Caki2 (cell line): ENCODE results near the gene PPM1J. TPM values are rescaled to one million over a fixed set of nuclear protein-coding genes. Genes with fewer than 3 reads are reported as not detected.
"Not testable (repeated sequence)": the region's sequence is repeated elsewhere in the genome, so short reads cannot be mapped to it uniquely, and the experiment has no call there.

Experiments used
- DNase-seq: peaks from one replicate; pipeline ENCODE4 v3.0.0-alpha.2; 2015; ENCODE audit warnings: low read depth
- in situ Hi-C: cut with HindIII; loops from 2 replicates; pipeline ENCODE4 v1.10.0; 2016; ENCODE audit warnings: low sequenced_read_pairs, low pct_unique_long_range_greater_than_20kb, mixed read lengths
- total RNA-seq: library from RNA; depleted of rRNA; stranded (reverse); fragments of >200 nt; shearing (Covaris generic); gene quantifications from 2 replicates; pipeline ENCODE4 v1.2.3, GENCODE V29; 2014; ENCODE audit warnings: low replicate concordance; rRNA removed

Gene PPM1J
- 0.57 and 1.1 TPM in 2 replicates for total RNA-seq

- peak; percentile 92 for DNase-seq
Measured at GRCh38 chr1:112715264-112716053, at the start of gene PPM1J. Gene PPM1J (minus strand): TSS chr1:112715332. CDS start chr1:112715301, 31 bp downstream.

GRCh38 chr1:112762541-112763500, 47.7 kb upstream of the PPM1J start:
- in situ Hi-C loops: no loop called here
- no peak for DNase-seq

More at GRCh38 chr1:112715264-112716053, at the start of gene PPM1J:
- in situ Hi-C loops: no loop called here

GRCh38 chr1:112761714-112762480, 46.8 kb upstream of the PPM1J start:
- no peak for DNase-seq
- in situ Hi-C loops: no loop called here

GRCh38 chr1:112759228-112759627, 44.1 kb upstream of the PPM1J start:
- in situ Hi-C loops: no loop called here
- no peak for DNase-seq

- in situ Hi-C loops: no loop called here
- no peak for DNase-seq
Measured at GRCh38 chr1:112754116-112754628, 39.0 kb upstream of the PPM1J start.

GRCh38 chr1:112748396-112748795, 33.3 kb upstream of the PPM1J start:
- in situ Hi-C loops: no loop called here
- DNase-seq: no peak

GRCh38 chr1:112744009-112744578, 29.0 kb upstream of the PPM1J start:
- in situ Hi-C loops: no loop called here
- no peak for DNase-seq

GRCh38 chr1:112743174-112744008, 28.3 kb upstream of the PPM1J start:
- in situ Hi-C loops: no loop called here

GRCh38 chr1:112737573-112737972, 22.4 kb upstream of the PPM1J start:
- no peak for DNase-seq
- in situ Hi-C loops: no loop called here

More at GRCh38 chr1:112743174-112744008, 28.3 kb upstream of the PPM1J start:
- no peak for DNase-seq

GRCh38 chr1:112735752-112736151, 20.6 kb upstream of the PPM1J start:
- peak; percentile 67 for DNase-seq
- in situ Hi-C loops: no loop called here

GRCh38 chr1:112731451-112731850, 16.3 kb upstream of the PPM1J start:
- in situ Hi-C loops: no loop called here
- no peak for DNase-seq

GRCh38 chr1:112729909-112730308, 14.8 kb upstream of the PPM1J start:
- in situ Hi-C loops: no loop called here
- no peak for DNase-seq

GRCh38 chr1:112729011-112729410, 13.9 kb upstream of the PPM1J start:
- in situ Hi-C loops, DNase-seq: not testable (repeated sequence)

GRCh38 chr1:112728306-112728971, 13.3 kb upstream of the PPM1J start:
- DNase-seq, in situ Hi-C loops: not testable (repeated sequence)

- no peak for DNase-seq
- in situ Hi-C loops: no loop called here
Measured at GRCh38 chr1:112727716-112728115, 12.6 kb upstream of the PPM1J start.

- in situ Hi-C loops, DNase-seq: not testable (repeated sequence)
Measured at GRCh38 chr1:112724240-112724639, 9.1 kb upstream of the PPM1J start.

GRCh38 chr1:112723511-112723839, 8.3 kb upstream of the PPM1J start:
- no peak for DNase-seq
- in situ Hi-C loops: no loop called here
